K562 (cell line): ENCODE data around the gene KLK15. TPM values are rescaled to one million over a fixed set of nuclear protein-coding genes. Genes with fewer than 3 reads are reported as not detected.

Source experiments
- ATAC-seq: fragments of 200-7000 bp; cut with Tn5 transposase; 3 replicates; pipeline ENCODE4 v1.9.1; 2020; ENCODE audit warnings: moderate library complexity
- BruUV-seq: library from RNA; stranded (reverse); fragments of 400-500 nt; replicated peaks from 2 replicates; lab custom pipeline; 2021; lab: Mats Ljungman, UMichigan
- CTCF ChIA-PET: fragments of 300-600 bp; formaldehyde crosslinking; extraction: SDS; loops from one replicate; lab custom pipeline; 2021; ENCODE audit warnings: low intra/inter-chr PET ratio; lab: Yijun Ruan, JAX
- POLR2A ChIA-PET: fragments of 300-600, 350-650 bp; sonication (Branson Sonifier 250); formaldehyde crosslinking; extraction: SDS; loops from one replicate; lab custom pipeline; 2021; ENCODE audit warnings: antibody characterized with exemption, inconsistent platforms; lab: Yijun Ruan, JAX
- DNase-seq, 4 experiments: peaks; one replicate each; pipeline versions ENCODE4 v3.0.0 to v3.0.0-alpha.2; 2011 to 2018; ENCODE audit warnings: low spot score in 3 of 4, mixed read lengths in 3 of 4; ENCODE audit errors: extremely low read depth in 1 of 4
- FAIRE-seq: peaks from 2 replicates; lab custom pipeline; 2011; peaks lifted over from hg19 to GRCh38; lab: Jason Lieb, UNC
- H2AFZ ChIP-seq: 2 replicates; pipeline ENCODE4 v1.6.0; 2011; ENCODE audit warnings: low read depth, low read length, control low read depth, inconsistent platforms
- H3K27ac ChIP-seq: fragments of 200-600 bp; 3 replicates; pipeline ENCODE4 v1.8.0; 2011; ENCODE audit warnings: low read depth, mild to moderate bottlenecking, control low read depth, inconsistent platforms, low read length, moderate library complexity, mixed read lengths; ENCODE audit errors: extremely low read depth
- H3K27me3 ChIP-seq, 2 experiments: fragments of 300-600 bp in 1 of 2; 2 replicates in 1 of 2; 3 replicates in 1 of 2; pipeline versions ENCODE4 v1.6.0 to v1.8.0; 2011; ENCODE audit warnings: inconsistent platforms in 2 of 2, low read length in 2 of 2, mild to moderate bottlenecking in 1 of 2, mixed read lengths in 1 of 2, moderate library complexity in 1 of 2; ENCODE audit not compliant: control insufficient read depth in 2 of 2, insufficient read depth in 2 of 2
- H3K36me3 ChIP-seq: fragments of 300-600 bp; 3 replicates; pipeline ENCODE4 v1.8.0; 2011; ENCODE audit warnings: mild to moderate bottlenecking, low read length, inconsistent platforms; ENCODE audit not compliant: control insufficient read depth, insufficient read depth
- H3K4me1 ChIP-seq, 2 experiments: fragments of 200-600 bp in 1 of 2; replicated peaks in 1 of 2; 2 replicates in 1 of 2; 3 replicates in 1 of 2; pipeline versions ENCODE4 v1.5.1 to v1.8.0; 2011; ENCODE audit warnings: inconsistent platforms in 2 of 2, low read length in 2 of 2, mild to moderate bottlenecking in 1 of 2, mixed read lengths in 1 of 2, moderate library complexity in 1 of 2; ENCODE audit not compliant: control insufficient read depth in 2 of 2, insufficient read depth in 2 of 2
- H3K4me2 ChIP-seq: 2 replicates; pipeline ENCODE4 v1.6.1; 2011; ENCODE audit warnings: low read length, control low read depth, inconsistent platforms, mixed read lengths; ENCODE audit not compliant: insufficient read depth
- H3K4me3 ChIP-seq: fragments of 200-600 bp; sonication (generic), shearing (Covaris generic); 2 replicates; pipeline ENCODE4 v1.5.1; 2016; ENCODE audit warnings: control low read depth, inconsistent platforms
- H3K79me2 ChIP-seq: fragments of 200-600 bp; 3 replicates; pipeline ENCODE4 v1.8.0; 2011; ENCODE audit warnings: low read length, inconsistent platforms; ENCODE audit not compliant: control insufficient read depth, insufficient read depth
- H3K9ac ChIP-seq, 2 experiments: 2 replicates each; pipeline versions ENCODE4 v1.6.0 to v1.6.1; 2011; ENCODE audit warnings: low read depth in 2 of 2, low read length in 2 of 2, control low read depth in 1 of 2, inconsistent platforms in 1 of 2, mild to moderate bottlenecking in 1 of 2, mixed read lengths in 1 of 2; ENCODE audit not compliant: insufficient read depth in 1 of 2
- H3K9me1 ChIP-seq: one replicate; pipeline ENCODE4 v1.6.0; 2011; ENCODE audit warnings: inconsistent platforms, mild to moderate bottlenecking, low read length, moderate library complexity; ENCODE audit not compliant: control insufficient read depth, insufficient read depth
- H3K9me3 ChIP-seq: replicated peaks from 2 replicates; pipeline ENCODE4 v1.5.1; 2011; ENCODE audit warnings: low read depth, low read length, inconsistent platforms; ENCODE audit not compliant: control insufficient read depth, insufficient read depth
- H4K20me1 ChIP-seq: replicated peaks from 2 replicates; pipeline ENCODE4 v1.6.1; 2011; ENCODE audit warnings: low read length, inconsistent platforms, mixed read lengths; ENCODE audit not compliant: control insufficient read depth, insufficient read depth
- HMBOX1 ChIP-seq: sonication (generic); IDR thresholded peaks from 2 replicates; pipeline ENCODE4 v1.6.1; 2016
- KLF13 ChIP-seq: fragments of 450-650 bp; IDR thresholded peaks from 2 replicates; pipeline ENCODE4 v1.6.1; 2016; ENCODE audit warnings: missing genetic modification characterization, low read depth, mild to moderate bottlenecking, missing compliant biosample characterization, moderate library complexity, borderline replicate concordance
- RBM14 ChIP-seq: fragments of 200-400 bp; formaldehyde crosslinking; IDR thresholded peaks from 2 replicates; pipeline ENCODE4 v1.6.1; 2018; ENCODE audit warnings: low read depth, mild to moderate bottlenecking, low read length, moderate library complexity, borderline replicate concordance; ENCODE audit not compliant: insufficient read depth
- RBM34 ChIP-seq: fragments of 200-400 bp; formaldehyde crosslinking; IDR thresholded peaks from 2 replicates; pipeline ENCODE4 v1.6.1; 2018; ENCODE audit warnings: low read length, borderline replicate concordance; ENCODE audit not compliant: insufficient read depth
- RFX7 ChIP-seq: fragments of 250-450 bp; sonication (Bioruptor Pico); IDR thresholded peaks from 2 replicates; pipeline ENCODE4 v1.5.1; 2021; ENCODE audit warnings: mild to moderate bottlenecking
- TEAD1 ChIP-seq, 2 experiments: fragments of 450-650 bp in 1 of 2; sonication (generic) in 1 of 2; formaldehyde crosslinking; IDR thresholded peaks; 2 replicates each; pipeline versions ENCODE4 v1.4.0 to v1.8.0; 2020 to 2022; ENCODE audit warnings: mild to moderate bottlenecking in 2 of 2, missing genetic modification reagents in 1 of 2
- ZNF384 ChIP-seq: IDR thresholded peaks from 2 replicates; pipeline ENCODE4 v1.6.1; 2012; ENCODE audit warnings: low read depth, low read length, improper control_type of control experiment
- ZNF57 ChIP-seq: fragments of 450-650 bp; formaldehyde crosslinking; IDR thresholded peaks from 2 replicates; pipeline ENCODE4 v1.4.0; 2020; ENCODE audit warnings: mild to moderate bottlenecking, moderate library complexity
- WGBS: fragments of 100-300 bp; shearing (Covaris generic); methylation state at CpG from one replicate; pipeline ENCODE4 v1.1.6; 2016; ENCODE audit warnings: low coverage, mixed read lengths; ENCODE audit not compliant: insufficient coverage; ENCODE audit errors: missing lambda C conversion rate; 5-methylcytosine and 5-hydroxymethylcytosine counted together
- in situ Hi-C: fragments of 300-500 bp; cut with MboI; formaldehyde crosslinking; loops from 4 replicates; pipeline ENCODE4 v1.15.0; 2018; ENCODE audit warnings: inconsistent platforms, mixed read lengths
- intact Hi-C: fragments of 100-400 bp; cut with micrococcal nuclease; formaldehyde crosslinking; loops from 2 replicates; pipeline ENCODE4 v1.14.2; 2022
- polyA plus RNA-seq, 8 experiments: library from polyadenylated mRNA; depleted of rRNA in 4 of 8; stranded (reverse) in 5 of 8; unstranded in 3 of 8; fragments of >200 nt; fragmentation: Nextera tagmentation in 2 of 8; fragmentation: Illumina TruSeq in 1 of 8; extraction: Ambion mirVana in 2 of 8; extraction: Trizol in 1 of 8; gene quantifications; 2 replicates each; pipeline versions ENCODE4 v1.2.1 to v1.2.3, GENCODE V29; 2011 to 2014; ENCODE audit warnings: inconsistent platforms in 1 of 8, missing spikeins in 1 of 8
- total RNA-seq, 7 experiments: library from RNA; depleted of rRNA in 6 of 7; stranded (reverse); fragments of >200 nt in 6 of 7; fragmentation: Illumina TruSeq in 2 of 7; extraction: Trizol in 2 of 7; gene quantifications; 2 replicates each; pipeline versions ENCODE4 v1.2.1 to v1.2.3, GENCODE V29; 2011 to 2021; ENCODE audit warnings: low replicate concordance in 1 of 7

The KLK15 gene
- total and polyA plus RNA-seq, 9 of the 15 experiments (the other 6 are each of a cell fraction or from before 2014, with no cell fraction given): not detected

DNA sequence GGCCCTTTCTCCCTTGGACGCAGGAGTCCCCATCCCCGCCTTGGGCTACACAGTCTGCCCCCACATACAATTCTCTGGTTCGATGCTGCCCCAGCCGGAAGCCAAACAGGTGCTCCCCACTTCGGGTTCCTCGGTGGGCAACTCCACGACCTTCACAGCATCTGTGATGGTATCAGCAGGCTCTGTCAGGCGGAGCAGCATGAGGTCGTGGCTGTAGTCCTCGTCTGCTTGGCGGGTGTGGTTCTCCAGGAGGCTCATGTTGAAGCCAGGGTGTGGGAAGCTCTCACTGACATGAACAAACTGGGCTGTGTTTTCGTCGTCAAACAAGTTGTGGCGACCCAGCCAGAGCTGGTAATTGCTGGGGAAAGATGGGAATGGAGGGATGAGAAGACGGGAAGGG is 13.3 kb downstream of the KLK15 start (continued):
- TF ChIP-seq RFX7: no peak
- 0 out of 4 replicates have a peak, but pooled peaks of 1 of the 2 experiments have one; percentile 57 for TF ChIP-seq TEAD1 (CRISPR knock-in tag; IDR thresholded peaks at IDR 0.05)
- TF ChIP-seq, all 486 proteins: peak for 15

DNA sequence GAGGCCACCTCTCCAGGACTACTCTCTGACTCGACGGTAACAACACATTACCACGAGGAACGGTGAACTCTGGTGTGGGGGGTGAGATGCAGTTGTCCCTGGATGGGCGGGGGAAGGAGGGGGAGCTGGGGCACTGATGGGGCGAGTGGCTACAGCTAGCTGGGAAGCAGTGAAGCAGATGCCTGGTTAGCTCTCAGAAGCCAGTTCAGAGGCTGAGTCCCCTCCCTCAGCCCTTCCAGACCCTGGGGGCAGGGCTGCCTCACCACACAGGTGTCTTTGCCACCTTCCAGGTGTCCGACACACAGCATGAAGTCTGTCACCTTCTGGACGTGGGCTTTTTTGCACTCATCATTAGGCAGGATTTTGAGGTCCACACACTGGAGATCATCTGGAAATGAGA is 13.7 kb downstream of the KLK15 start:
- ChIA-PET POLR2A (interaction anchor here (0.7 to 8.6 kb wide), 6 partner anchors 9 to 25 kb away, joined by 3 to 70 read pairs (median 3); no protein-coding TSS in a partner anchor), CTCF (no interaction called here)
- H3K36me3 ChIP-seq: no peaks in the 10 kb centered on the region
- FAIRE-seq (no peak), DNase-seq (no peak), ATAC-seq (no peak)
- no peak overlapping the region for H3K27ac ChIP-seq
- in situ Hi-C loops: no loop called here
- peaks cover 8% of the 10 kb centered on the region for H3K9me3 ChIP-seq
- H3K27me3 ChIP-seq: no peaks in the 10 kb centered on the region; a peak in 1 of 5 replicates
- no TSS peak for BruUV-seq
- intact Hi-C loops: no loop called here
- no peaks in the 10 kb centered on the region for H4K20me1 ChIP-seq
- 36% methylated on average over 6 of the region's 8 CpGs for WGBS
- peaks cover 57 to 77% of the 10 kb centered on the region in 2 experiments for H3K4me1 ChIP-seq
- TF ChIP-seq RBM34 (no peak), HMBOX1 (no peak), ZNF57 (no peak), RBM14 (no peak), ZNF384 (no peak), KLF13 (tag) (no peak)
- H3K9me1 ChIP-seq: peaks cover 2% of the 10 kb centered on the region
- H3K79me2 ChIP-seq: 0 out of 3 replicates have a peak, but pooled peaks cover 6% of the 10 kb centered on the region
- no peak overlapping the region for H2AFZ ChIP-seq
- peak overlapping the region; percentile 79 for H3K4me2 ChIP-seq
- peak overlapping the region in 1 of 2 experiments; percentile 83; a peak in 2 of 4 replicates for H3K9ac ChIP-seq
- no peak overlapping the region for H3K4me3 ChIP-seq
